Superior temporal gyrus (tissue), 1 donor: ENCODE data around the gene GART.
"Not testable (repeated sequence)": the region's sequence is repeated elsewhere in the genome, so short reads cannot be mapped to it uniquely, and the experiment has no call there.

Source experiments
- DNase-seq: peaks from one replicate; pipeline ENCODE4 v3.0.0-alpha.2; 2016; ENCODE audit errors: extremely low spot score

GART gene

DNA sequence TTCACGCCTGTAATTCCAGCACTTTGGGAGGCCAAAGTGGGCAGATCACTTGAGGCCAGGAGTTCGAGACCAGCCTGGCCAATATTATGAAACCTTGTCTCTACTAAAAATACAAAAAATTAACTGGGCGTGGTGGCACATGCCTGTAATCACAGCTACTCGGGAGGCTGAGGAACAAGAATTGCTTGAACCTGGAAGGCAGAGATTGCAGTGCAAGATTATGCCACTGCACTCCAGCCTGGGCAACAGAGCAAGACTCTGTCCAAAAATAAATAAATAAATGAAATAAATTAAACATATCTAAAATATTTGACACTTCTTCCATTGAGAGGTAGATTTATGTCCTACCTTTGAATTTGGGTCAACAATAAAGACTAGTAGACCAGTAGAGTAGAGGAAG is 72.7 kb downstream of the GART start:
- DNase-seq = not testable (repeated sequence)

GRCh38 chr21:33461538-33462250 is 80.2 kb downstream of the GART start:
- DNase-seq = no peak

- no peak for DNase-seq
Measured at GRCh38 chr21:33458861-33459260, 83.1 kb downstream of the GART start.

DNA sequence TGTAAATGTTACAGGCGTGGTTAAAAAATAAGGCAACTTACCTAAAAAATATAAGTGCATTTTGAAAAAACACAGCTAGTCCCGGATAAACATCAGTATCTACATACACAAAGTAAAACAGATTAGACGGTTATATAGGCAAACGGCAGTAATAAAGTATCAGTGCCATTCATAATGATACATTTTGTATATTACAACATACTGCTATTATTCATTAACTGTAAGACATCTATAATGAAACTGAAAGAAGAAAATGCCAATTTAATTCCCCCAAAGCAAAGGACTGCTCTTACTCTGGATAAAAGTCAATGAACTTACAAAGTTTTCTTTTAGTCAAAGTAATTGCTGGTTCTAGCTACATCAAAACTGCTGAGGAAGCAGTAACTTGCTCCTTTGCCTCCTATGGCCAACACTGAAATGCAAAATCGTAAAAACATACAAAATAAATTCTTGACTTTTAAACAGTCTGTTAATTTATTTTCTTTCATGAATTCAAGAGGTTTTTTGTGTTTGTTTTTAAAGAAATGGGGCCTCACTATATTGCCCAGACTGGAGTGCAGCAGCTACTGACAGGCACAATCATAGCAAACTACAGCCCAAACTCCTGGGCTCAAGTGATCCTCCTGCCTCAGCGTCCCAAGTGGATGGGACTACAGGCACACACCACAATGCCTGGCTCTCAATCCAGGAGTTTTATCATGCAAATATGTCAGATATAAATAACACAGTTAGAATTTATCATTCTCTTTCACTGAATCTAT is 86.1 kb downstream of the GART start:
- DNase-seq = no peak
